Uterus (tissue), 2 donors: ENCODE data around the gene L3MBTL3.

Experiments
- POLR2A ChIP-seq, 2 donors: fragments of 450-650 bp; IDR thresholded peaks; one replicate each; pipeline ENCODE4 v1.6.1; 2016; ENCODE audit warnings: antibody characterized with exemption in 2 of 2, mild to moderate bottlenecking in 1 of 2, moderate library complexity in 1 of 2
- TF ChIP-seq, protein P1 (sequence below), 4 experiments: fragments of 200-600 bp in 2 of 4; fragments of 450-650 bp in 2 of 4; sonication (generic) in 2 of 4; IDR thresholded peaks; one replicate each; pipeline ENCODE4 v1.5.1; 2016 to 2019; ENCODE audit warnings: antibody characterized with exemption in 4 of 4, mild to moderate bottlenecking in 2 of 4, moderate library complexity in 1 of 4

DNA sequence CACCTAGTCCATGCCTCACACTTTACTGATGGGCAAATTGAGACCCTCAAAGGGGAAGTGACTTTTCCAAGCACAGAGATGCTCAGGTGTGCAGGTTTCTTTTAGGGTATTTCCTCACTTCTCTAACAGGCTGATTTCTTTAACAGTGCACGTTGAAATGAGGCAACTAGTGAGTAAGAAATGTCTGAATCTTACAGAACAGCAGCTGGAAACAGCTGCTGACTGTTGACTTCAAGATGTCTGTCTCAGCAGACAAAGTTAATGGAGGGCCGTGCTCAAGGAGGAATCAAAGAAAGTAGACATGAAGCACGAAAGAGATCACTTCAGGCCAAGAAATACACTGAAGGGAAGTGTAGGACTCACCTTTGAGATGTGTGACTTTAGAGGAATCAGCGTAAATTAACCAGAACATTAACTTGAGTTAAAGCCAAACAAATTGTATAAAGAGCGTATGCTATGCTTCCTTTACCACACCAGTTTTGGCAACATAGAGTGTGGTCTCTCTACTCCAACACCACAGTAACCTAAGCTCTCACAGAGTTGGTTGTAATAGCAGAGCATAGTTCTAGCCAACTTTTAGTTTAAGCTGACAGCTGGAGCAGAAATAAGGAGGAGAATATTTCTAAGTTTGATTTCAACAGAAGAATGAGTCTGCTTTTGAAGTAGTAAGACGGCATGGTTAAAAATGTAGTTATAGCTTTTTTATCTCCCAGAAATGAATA is 143.5 kb downstream of the L3MBTL3 start:
- TF ChIP-seq, protein P1, sequence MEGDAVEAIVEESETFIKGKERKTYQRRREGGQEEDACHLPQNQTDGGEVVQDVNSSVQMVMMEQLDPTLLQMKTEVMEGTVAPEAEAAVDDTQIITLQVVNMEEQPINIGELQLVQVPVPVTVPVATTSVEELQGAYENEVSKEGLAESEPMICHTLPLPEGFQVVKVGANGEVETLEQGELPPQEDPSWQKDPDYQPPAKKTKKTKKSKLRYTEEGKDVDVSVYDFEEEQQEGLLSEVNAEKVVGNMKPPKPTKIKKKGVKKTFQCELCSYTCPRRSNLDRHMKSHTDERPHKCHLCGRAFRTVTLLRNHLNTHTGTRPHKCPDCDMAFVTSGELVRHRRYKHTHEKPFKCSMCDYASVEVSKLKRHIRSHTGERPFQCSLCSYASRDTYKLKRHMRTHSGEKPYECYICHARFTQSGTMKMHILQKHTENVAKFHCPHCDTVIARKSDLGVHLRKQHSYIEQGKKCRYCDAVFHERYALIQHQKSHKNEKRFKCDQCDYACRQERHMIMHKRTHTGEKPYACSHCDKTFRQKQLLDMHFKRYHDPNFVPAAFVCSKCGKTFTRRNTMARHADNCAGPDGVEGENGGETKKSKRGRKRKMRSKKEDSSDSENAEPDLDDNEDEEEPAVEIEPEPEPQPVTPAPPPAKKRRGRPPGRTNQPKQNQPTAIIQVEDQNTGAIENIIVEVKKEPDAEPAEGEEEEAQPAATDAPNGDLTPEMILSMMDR (IDR thresholded peaks at IDR 0.05): no peak
- TF ChIP-seq POLR2A (IDR thresholded peaks at IDR 0.05): no peak
